ENCODE data around the gene MPV17.
"Not testable (repeated sequence)": the region's sequence is repeated elsewhere in the genome, so short reads cannot be mapped to it uniquely, and the experiment has no call there.

MPV17 gene

DNA sequence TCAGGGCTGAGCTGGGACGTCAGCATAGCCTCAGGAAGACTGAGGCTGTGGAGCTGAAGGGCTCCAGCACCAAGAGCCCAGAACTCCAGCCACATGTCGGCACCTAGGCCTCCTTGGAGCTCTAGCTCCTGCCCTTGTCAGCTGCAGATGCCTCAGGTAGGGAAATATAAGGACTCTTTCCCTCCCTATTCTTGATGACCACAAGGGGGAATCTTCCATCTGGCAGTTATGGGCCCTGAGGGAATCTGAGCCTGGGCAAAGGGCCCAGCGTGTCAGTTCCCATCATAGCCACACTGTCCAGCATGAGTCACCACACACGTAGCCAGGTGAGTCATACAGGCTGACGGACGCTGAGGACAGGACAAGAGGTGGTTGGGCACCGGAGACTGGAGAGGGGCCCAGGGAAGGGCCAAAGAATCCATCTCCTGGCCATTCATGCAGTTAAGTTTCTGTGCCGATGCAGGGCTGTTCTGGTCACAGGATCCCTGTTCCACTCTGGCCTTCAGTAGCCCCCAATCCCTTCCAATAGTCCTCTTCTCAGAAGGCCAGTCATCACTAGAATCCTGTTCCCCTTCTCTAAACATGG is 1.8 kb downstream of the MPV17 start:
- no peaks in the 10 kb centered on the region for H3K9me3 ChIP-seq
- H3K36me3 ChIP-seq, result peaks cover 10% of the 10 kb centered on the region
- H3K27ac ChIP-seq, result no peak overlapping the region
- TF ChIP-seq, protein P1, sequence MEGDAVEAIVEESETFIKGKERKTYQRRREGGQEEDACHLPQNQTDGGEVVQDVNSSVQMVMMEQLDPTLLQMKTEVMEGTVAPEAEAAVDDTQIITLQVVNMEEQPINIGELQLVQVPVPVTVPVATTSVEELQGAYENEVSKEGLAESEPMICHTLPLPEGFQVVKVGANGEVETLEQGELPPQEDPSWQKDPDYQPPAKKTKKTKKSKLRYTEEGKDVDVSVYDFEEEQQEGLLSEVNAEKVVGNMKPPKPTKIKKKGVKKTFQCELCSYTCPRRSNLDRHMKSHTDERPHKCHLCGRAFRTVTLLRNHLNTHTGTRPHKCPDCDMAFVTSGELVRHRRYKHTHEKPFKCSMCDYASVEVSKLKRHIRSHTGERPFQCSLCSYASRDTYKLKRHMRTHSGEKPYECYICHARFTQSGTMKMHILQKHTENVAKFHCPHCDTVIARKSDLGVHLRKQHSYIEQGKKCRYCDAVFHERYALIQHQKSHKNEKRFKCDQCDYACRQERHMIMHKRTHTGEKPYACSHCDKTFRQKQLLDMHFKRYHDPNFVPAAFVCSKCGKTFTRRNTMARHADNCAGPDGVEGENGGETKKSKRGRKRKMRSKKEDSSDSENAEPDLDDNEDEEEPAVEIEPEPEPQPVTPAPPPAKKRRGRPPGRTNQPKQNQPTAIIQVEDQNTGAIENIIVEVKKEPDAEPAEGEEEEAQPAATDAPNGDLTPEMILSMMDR (IDR thresholded peaks at IDR 0.05), result no peak
- peaks cover 16 to 19% of the 10 kb centered on the region in 2 experiments for H3K4me1 ChIP-seq (ENCODE audit: control insufficient read depth in 1 of 2, insufficient read depth in 1 of 2, low read depth in 1 of 2, low read length in 1 of 2)
- H3K27me3 ChIP-seq, result no peaks in the 10 kb centered on the region
- no peak overlapping the region for H3K4me3 ChIP-seq (ENCODE audit: low read depth in 1 of 2, low read length in 1 of 2)

DNA sequence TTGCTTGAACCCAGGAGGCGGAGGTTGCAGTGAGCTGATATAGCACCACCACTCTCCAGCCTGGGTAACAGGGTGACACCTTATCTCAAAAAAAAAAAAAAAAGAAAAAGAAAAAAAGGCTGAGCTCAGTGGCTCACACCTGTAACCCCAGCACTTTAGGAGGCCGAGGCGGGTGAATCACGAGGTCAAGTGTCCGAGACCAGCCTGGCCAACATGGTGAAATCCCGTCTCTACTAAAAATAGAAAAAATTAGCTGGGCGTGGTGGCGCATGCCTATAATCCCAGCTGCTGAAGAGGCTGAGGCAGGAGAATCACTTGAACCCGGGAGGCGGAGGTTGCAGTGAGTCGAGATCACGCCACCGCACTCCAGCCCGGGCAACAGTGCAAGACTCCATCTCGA is 3.1 kb downstream of the MPV17 start:
- not testable (repeated sequence) for H3K9me3 ChIP-seq; H3K27me3 ChIP-seq; H3K4me3 ChIP-seq (ENCODE audit: low read depth in 1 of 2, low read length in 1 of 2); H3K36me3 ChIP-seq; H3K27ac ChIP-seq
- peaks cover 16 to 19% of the 10 kb centered on the region in 2 experiments for H3K4me1 ChIP-seq (ENCODE audit: control insufficient read depth in 1 of 2, insufficient read depth in 1 of 2, low read depth in 1 of 2, low read length in 1 of 2)

DNA sequence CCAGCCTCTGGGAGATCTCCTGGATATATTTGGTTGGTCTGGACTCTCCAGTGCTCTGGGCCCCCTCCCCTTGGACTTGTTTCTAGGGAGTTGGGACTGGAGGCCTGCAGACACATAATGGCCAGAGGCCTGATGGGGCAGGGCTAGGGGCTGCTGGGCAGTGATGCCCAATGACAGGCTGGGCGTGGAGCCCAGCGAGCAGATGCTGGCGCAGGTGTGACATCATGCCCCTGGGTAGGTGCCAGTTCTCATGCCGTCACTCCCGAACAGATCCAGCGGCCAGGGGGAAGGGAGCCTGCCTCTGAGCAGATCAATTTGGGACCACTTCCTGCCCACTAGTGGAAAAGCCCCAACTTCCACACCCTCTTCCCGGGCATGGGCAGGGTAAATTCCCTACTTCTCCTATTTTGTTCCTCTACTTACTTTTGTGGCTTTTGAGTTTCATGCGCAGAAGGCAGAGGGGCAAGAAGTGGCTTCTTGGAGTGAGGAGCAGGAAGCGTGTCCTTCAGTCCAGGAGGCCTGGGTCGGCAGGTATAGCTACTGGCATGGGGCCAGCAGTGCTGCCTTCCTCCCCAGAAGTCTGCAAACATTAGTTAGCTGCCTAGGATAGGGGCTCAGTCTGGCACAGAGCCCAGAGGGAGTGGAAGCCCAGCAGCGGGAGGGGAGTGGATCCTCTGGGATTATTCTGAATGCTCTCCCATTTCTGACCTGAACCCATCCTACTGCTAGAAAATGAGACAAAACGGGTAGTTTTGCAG is 6.1 kb downstream of the MPV17 start:
- H3K27ac ChIP-seq, result no peak overlapping the region
- no peaks in the 10 kb centered on the region for H3K4me1 ChIP-seq (ENCODE audit: control insufficient read depth in 1 of 2, insufficient read depth in 1 of 2, low read depth in 1 of 2, low read length in 1 of 2)
- TF ChIP-seq, protein P1 (IDR thresholded peaks at IDR 0.05), result no peak
- H3K4me3 ChIP-seq (ENCODE audit: low read depth in 1 of 2, low read length in 1 of 2), result no peak overlapping the region
- no peaks in the 10 kb centered on the region for H3K9me3 ChIP-seq
- peaks cover 14% of the 10 kb centered on the region for H3K36me3 ChIP-seq
- no peaks in the 10 kb centered on the region for H3K27me3 ChIP-seq

DNA sequence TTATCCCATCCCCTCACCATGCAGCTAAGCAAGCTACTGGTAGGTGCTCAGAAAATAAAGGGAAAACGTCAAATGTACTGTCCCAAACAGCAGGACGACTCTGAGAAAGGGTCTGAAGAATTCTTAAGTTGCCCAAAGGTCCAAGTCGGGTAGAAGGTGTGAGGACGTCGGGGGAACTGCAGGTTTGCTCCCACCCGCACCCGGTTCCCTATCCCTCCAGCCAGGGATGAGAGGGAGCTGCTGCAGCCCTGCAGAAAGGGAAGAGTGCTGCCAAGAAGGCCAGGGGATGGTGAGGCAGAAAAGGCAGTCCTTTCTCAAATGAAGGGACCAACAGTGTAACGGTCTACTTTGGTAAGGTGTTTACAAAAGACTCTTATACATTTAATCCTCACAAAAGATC is 7.8 kb downstream of the MPV17 start:
- Histone ChIP-seq H3K4me3 (ENCODE audit: low read depth in 1 of 2, low read length in 1 of 2) (no peak overlapping the region), H3K36me3 (peaks cover 23% of the 10 kb centered on the region), H3K9me3 (no peaks in the 10 kb centered on the region), H3K27ac (no peak overlapping the region), H3K4me1 (ENCODE audit: control insufficient read depth in 1 of 2, insufficient read depth in 1 of 2, low read depth in 1 of 2, low read length in 1 of 2) (no peaks in the 10 kb centered on the region), H3K27me3 (no peaks in the 10 kb centered on the region)
- TF ChIP-seq, protein P1 (IDR thresholded peaks at IDR 0.05), result no peak

DNA sequence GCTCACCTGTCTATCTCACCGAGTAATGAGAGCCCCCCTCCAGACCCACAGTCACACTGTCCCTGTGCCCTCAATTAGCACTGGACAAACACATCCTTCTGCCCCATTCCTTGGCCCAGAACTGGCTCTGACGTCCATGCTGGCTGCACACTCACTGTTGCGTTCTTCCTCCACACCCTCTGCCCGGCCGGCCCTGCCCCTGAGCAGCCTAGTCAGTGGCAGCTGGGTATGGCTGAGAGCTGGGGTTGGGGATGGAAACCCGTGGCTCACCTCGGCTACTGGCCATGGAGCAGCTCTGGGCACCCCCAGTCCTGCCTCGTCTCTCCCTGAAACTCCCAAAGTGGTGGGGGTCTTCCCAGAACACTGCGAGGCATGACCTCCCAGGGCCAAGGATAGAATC is 8.2 kb downstream of the MPV17 start:
- H3K36me3 ChIP-seq, result peaks cover 27% of the 10 kb centered on the region
- H3K4me1 ChIP-seq (ENCODE audit: control insufficient read depth in 1 of 2, insufficient read depth in 1 of 2, low read depth in 1 of 2, low read length in 1 of 2), result no peaks in the 10 kb centered on the region
- H3K9me3 ChIP-seq, result no peaks in the 10 kb centered on the region
- no peak overlapping the region for H3K27ac ChIP-seq
- H3K4me3 ChIP-seq (ENCODE audit: low read depth in 1 of 2, low read length in 1 of 2), result no peak overlapping the region
- TF ChIP-seq, protein P1 (IDR thresholded peaks at IDR 0.05), result no peak
- no peaks in the 10 kb centered on the region for H3K27me3 ChIP-seq

DNA sequence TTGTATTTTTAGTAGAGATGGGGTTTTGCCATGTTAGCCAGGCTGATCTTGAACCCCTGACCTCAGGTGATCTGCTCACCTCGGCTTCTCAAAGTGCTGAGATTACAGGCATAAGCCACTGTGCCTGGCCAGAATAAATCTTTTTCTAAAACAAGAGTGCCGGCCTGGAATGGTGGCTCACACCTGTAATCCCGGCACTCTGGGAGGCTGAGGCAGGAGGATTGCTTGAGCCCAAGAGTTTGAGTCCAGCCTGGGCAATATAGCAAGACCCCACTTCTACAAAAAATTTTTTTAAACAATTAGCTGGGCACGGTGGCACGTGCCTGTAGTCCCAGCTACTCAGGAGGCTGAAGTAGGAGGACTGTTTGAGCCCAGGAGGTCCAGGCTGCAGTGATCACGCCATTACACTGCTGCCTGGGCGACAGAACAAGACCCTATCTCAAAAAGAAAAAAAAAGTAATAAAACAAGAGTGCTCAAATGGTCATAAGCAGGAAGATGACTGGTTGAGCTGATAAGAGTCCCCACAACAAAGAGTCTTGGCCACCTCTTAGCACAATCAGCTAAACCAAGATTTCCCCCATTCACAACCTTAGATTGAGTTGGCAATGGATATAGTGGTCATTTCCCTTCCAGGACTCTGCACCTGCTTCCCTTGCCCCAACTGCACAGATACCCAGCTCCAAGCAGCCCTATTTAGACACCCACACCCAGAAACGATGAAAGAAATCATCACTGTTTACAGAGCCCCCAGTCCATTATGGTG is 8.8 kb downstream of the MPV17 start:
- Histone ChIP-seq H3K27ac (no peak overlapping the region), H3K9me3 (no peaks in the 10 kb centered on the region), H3K4me1 (ENCODE audit: control insufficient read depth in 1 of 2, insufficient read depth in 1 of 2, low read depth in 1 of 2, low read length in 1 of 2) (no peaks in the 10 kb centered on the region), H3K27me3 (no peaks in the 10 kb centered on the region), H3K4me3 (ENCODE audit: low read depth in 1 of 2, low read length in 1 of 2) (no peak overlapping the region), H3K36me3 (peaks cover 31% of the 10 kb centered on the region)
- TF ChIP-seq, protein P1 (IDR thresholded peaks at IDR 0.05), result no peak

Measured in neutrophil (primary cell).